Transverse colon (tissue), 4 donors: ENCODE data around the gene FDXR. TPM values are rescaled to one million over a fixed set of nuclear protein-coding genes. Genes with fewer than 3 reads are reported as not detected.

Source experiments
- DNase-seq: peaks from one replicate; pipeline ENCODE4 v3.0.0-alpha.2; 2019
- H3K27ac ChIP-seq, 4 donors: fragments of 200-600 bp; sonication (generic); 2 replicates each; pipeline ENCODE4 v1.5.1; 2016 to 2018; ENCODE audit warnings: inconsistent platforms in 4 of 4
- H3K27me3 ChIP-seq: fragments of 200-600 bp; sonication (generic); 2 replicates; pipeline ENCODE4 v1.5.1; 2017; ENCODE audit warnings: inconsistent platforms
- H3K36me3 ChIP-seq, 4 donors: fragments of 200-600 bp; sonication (generic); 2 replicates each; pipeline ENCODE4 v1.5.1; 2017 to 2019; ENCODE audit warnings: inconsistent platforms in 4 of 4
- H3K4me1 ChIP-seq, 4 donors: fragments of 200-600 bp; sonication (generic); 2 replicates each; pipeline ENCODE4 v1.5.1; 2017 to 2020; ENCODE audit warnings: inconsistent platforms in 4 of 4
- H3K4me3 ChIP-seq, 4 donors: fragments of 200-600 bp; sonication (generic); 1 replicate in 1 of 4; 2 replicates in 3 of 4; pipeline versions ENCODE4 v1.5.1 to v1.6.1; 2017 to 2019; ENCODE audit warnings: inconsistent platforms in 4 of 4
- H3K9me3 ChIP-seq, 2 donors: fragments of 200-600 bp; sonication (generic); 2 replicates each; pipeline ENCODE4 v1.5.1; 2017 to 2019; ENCODE audit warnings: inconsistent platforms in 2 of 2
- CTCF ChIP-seq, 5 experiments: fragments of 200-600 bp in 3 of 5; fragments of 450-650 bp in 2 of 5; sonication (generic) in 3 of 5; IDR thresholded peaks; 1 replicate in 2 of 5; 2 replicates in 3 of 5; pipeline ENCODE4 v1.5.1; 2016 to 2017; ENCODE audit warnings: antibody characterized with exemption in 5 of 5, inconsistent platforms in 3 of 5, mild to moderate bottlenecking in 2 of 5, moderate library complexity in 1 of 5
- EP300 ChIP-seq: sonication (generic); formaldehyde crosslinking; IDR thresholded peaks from one replicate; pipeline ENCODE4 v1.6.1; 2017; ENCODE audit warnings: antibody characterized with exemption, low read depth
- POLR2A ChIP-seq: fragments of 450-650 bp; IDR thresholded peaks from one replicate; pipeline ENCODE4 v1.6.1; 2016; ENCODE audit warnings: antibody characterized with exemption, mild to moderate bottlenecking, moderate library complexity
- POLR2AphosphoS5 ChIP-seq, 3 donors: sonication (generic); formaldehyde crosslinking; IDR thresholded peaks; one replicate each; pipeline ENCODE4 v1.6.1; 2016; ENCODE audit warnings: antibody characterized with exemption in 3 of 3
- WGBS, 2 donors: methylation state at CpG; one replicate each; pipeline ENCODE4 v1.1.5; 2018; ENCODE audit warnings: low coverage in 1 of 2; 5-methylcytosine and 5-hydroxymethylcytosine counted together
- in situ Hi-C, 4 donors: fragments of 200-750 bp; cut with MboI; loops; one replicate each; pipeline versions ENCODE4 v1.15.0 to v1.15.1; 2017; ENCODE audit warnings: low sequenced_read_pairs in 3 of 4, low pct_ligation_motif_present in 1 of 4, low pct_unique_long_range_greater_than_20kb in 1 of 4
- intact Hi-C: fragments of 100-400 bp; cut with DNase I; formaldehyde crosslinking; loops from one replicate; pipeline ENCODE4 v1.15.1; 2023; ENCODE audit warnings: low total_unique reads
- total RNA-seq, 4 donors: library from RNA; depleted of rRNA; stranded (reverse); fragments of >200 nt; gene quantifications; one replicate each; pipeline ENCODE4 v1.1.0, GENCODE V29; 2016

FDXR gene
- total RNA-seq, 4 donors from 2014 or later = 5.8 to 16.2 (median 10.4) TPM

- no peak for TF ChIP-seq POLR2A
- TF ChIP-seq EP300 = no peak
- TF ChIP-seq POLR2AphosphoS5 (IDR thresholded peaks at IDR 0.05) = no peak
- no peak for TF ChIP-seq CTCF (IDR thresholded peaks at IDR 0.05)
- Histone ChIP-seq H3K4me3 (no peak overlapping the region), H3K27me3 (peaks cover 50% of the 10 kb centered on the region), H3K36me3 (no peaks in the 10 kb centered on the region), H3K9me3 (no peaks in the 10 kb centered on the region), H3K27ac (no peak overlapping the region), H3K4me1 (peaks cover 3 to 6% (median 5%) of the 10 kb centered on the region in 4 donors)
- intact Hi-C loops (no loop called here), in situ Hi-C loops (no loop called here)
- 71 to 82% methylated on average over 2 to 13 of the region's 13 CpGs for WGBS, 2 donors
- DNase-seq = no peak
Measured at GRCh38 chr17:74888469-74888868, 15.7 kb upstream of the FDXR start.

- H3K36me3 ChIP-seq = no peaks in the 10 kb centered on the region
- no peak overlapping the region for H3K27ac ChIP-seq
- H3K9me3 ChIP-seq = no peaks in the 10 kb centered on the region
- WGBS, 2 donors = 79 to 81% methylated on average over 6 to 15 of the region's 15 CpGs
- no peak overlapping the region for H3K4me3 ChIP-seq
- H3K27me3 ChIP-seq = peaks cover 23% of the 10 kb centered on the region
- in situ Hi-C loops = no loop called here
- DNase-seq = no peak
- no peak for TF ChIP-seq POLR2AphosphoS5 (IDR thresholded peaks at IDR 0.05)
- no peak for TF ChIP-seq POLR2A
- TF ChIP-seq EP300 = no peak
- TF ChIP-seq CTCF (IDR thresholded peaks at IDR 0.05) = no peak
- peaks cover 2 to 4% (median 3%) of the 10 kb centered on the region in 4 donors for H3K4me1 ChIP-seq
- intact Hi-C loops = loop anchor here (5.0 kb wide), 1 partner anchor 1046 kb away; no protein-coding TSS in a partner anchor
Measured at GRCh38 chr17:74883241-74883745, 10.5 kb upstream of the FDXR start.

GRCh38 chr17:74882517-74883240 lies 9.9 kb upstream of the FDXR start:
- TF ChIP-seq POLR2A (no peak), POLR2AphosphoS5 (IDR thresholded peaks at IDR 0.05) (no peak), EP300 (no peak), CTCF (IDR thresholded peaks at IDR 0.05) (no peak)
- 75% methylated on average over 20 of the region's 20 CpGs; no CpG with 5 or more reads in 1 of the 2 donors for WGBS, 2 donors
- H3K4me3 ChIP-seq = no peak overlapping the region
- no peak overlapping the region for H3K27ac ChIP-seq
- H3K4me1 ChIP-seq = peaks cover 3 to 10% (median 9%) of the 10 kb centered on the region in 4 donors
- no peaks in the 10 kb centered on the region for H3K36me3 ChIP-seq
- H3K27me3 ChIP-seq = peaks cover 20% of the 10 kb centered on the region
- no peaks in the 10 kb centered on the region for H3K9me3 ChIP-seq
- intact Hi-C loops = loop anchor here (5.0 kb wide), 1 partner anchor 1045 kb away; no protein-coding TSS in a partner anchor
- no peak for DNase-seq
- in situ Hi-C loops = no loop called here

GRCh38 chr17:74881073-74881472 lies 8.3 kb upstream of the FDXR start:
- intact Hi-C loops (loop anchor here (5.0 kb wide), 1 partner anchor 1044 kb away; no protein-coding TSS in a partner anchor), in situ Hi-C loops (no loop called here)
- Histone ChIP-seq H3K4me1 (peaks cover 3 to 10% (median 10%) of the 10 kb centered on the region in 4 donors), H3K9me3 (no peaks in the 10 kb centered on the region), H3K27ac (no peak overlapping the region), H3K27me3 (peaks cover 11% of the 10 kb centered on the region), H3K4me3 (no peak overlapping the region), H3K36me3 (no peaks in the 10 kb centered on the region)
- TF ChIP-seq EP300 (no peak), POLR2AphosphoS5 (IDR thresholded peaks at IDR 0.05) (no peak), POLR2A (no peak), CTCF (IDR thresholded peaks at IDR 0.05) (no peak)
- no peak for DNase-seq
- WGBS, 2 donors = 74% methylated on average over 11 of the region's 11 CpGs; no CpG with 5 or more reads in 1 of the 2 donors
